Transverse colon (tissue), 4 donors: ENCODE measurements around the gene FMNL2. TPM values are rescaled to one million over a fixed set of nuclear protein-coding genes. Genes with fewer than 3 reads are reported as not detected.

Experiments
- DNase-seq: peaks from one replicate; pipeline ENCODE4 v3.0.0-alpha.2; 2019
- H3K27ac ChIP-seq, 4 donors: fragments of 200-600 bp; sonication (generic); 2 replicates each; pipeline ENCODE4 v1.5.1; 2016 to 2018; ENCODE audit warnings: inconsistent platforms in 4 of 4
- H3K27me3 ChIP-seq: fragments of 200-600 bp; sonication (generic); 2 replicates; pipeline ENCODE4 v1.5.1; 2017; ENCODE audit warnings: inconsistent platforms
- H3K36me3 ChIP-seq, 4 donors: fragments of 200-600 bp; sonication (generic); 2 replicates each; pipeline ENCODE4 v1.5.1; 2017 to 2019; ENCODE audit warnings: inconsistent platforms in 4 of 4
- H3K4me1 ChIP-seq, 4 donors: fragments of 200-600 bp; sonication (generic); 2 replicates each; pipeline ENCODE4 v1.5.1; 2017 to 2020; ENCODE audit warnings: inconsistent platforms in 4 of 4
- H3K4me3 ChIP-seq, 4 donors: fragments of 200-600 bp; sonication (generic); 1 replicate in 1 of 4; 2 replicates in 3 of 4; pipeline versions ENCODE4 v1.5.1 to v1.6.1; 2017 to 2019; ENCODE audit warnings: inconsistent platforms in 4 of 4
- H3K9me3 ChIP-seq, 2 donors: fragments of 200-600 bp; sonication (generic); 2 replicates each; pipeline ENCODE4 v1.5.1; 2017 to 2019; ENCODE audit warnings: inconsistent platforms in 2 of 2
- EP300 ChIP-seq: sonication (generic); formaldehyde crosslinking; IDR thresholded peaks from one replicate; pipeline ENCODE4 v1.6.1; 2017; ENCODE audit warnings: antibody characterized with exemption, low read depth
- POLR2A ChIP-seq: fragments of 450-650 bp; IDR thresholded peaks from one replicate; pipeline ENCODE4 v1.6.1; 2016; ENCODE audit warnings: antibody characterized with exemption, mild to moderate bottlenecking, moderate library complexity
- POLR2AphosphoS5 ChIP-seq, 3 donors: sonication (generic); formaldehyde crosslinking; IDR thresholded peaks; one replicate each; pipeline ENCODE4 v1.6.1; 2016; ENCODE audit warnings: antibody characterized with exemption in 3 of 3
- WGBS, 2 donors: methylation state at CpG; one replicate each; pipeline ENCODE4 v1.1.5; 2018; ENCODE audit warnings: low coverage in 1 of 2; 5-methylcytosine and 5-hydroxymethylcytosine counted together
- in situ Hi-C, 4 donors: fragments of 200-750 bp; cut with MboI; loops; one replicate each; pipeline versions ENCODE4 v1.15.0 to v1.15.1; 2017; ENCODE audit warnings: low sequenced_read_pairs in 3 of 4, low pct_ligation_motif_present in 1 of 4, low pct_unique_long_range_greater_than_20kb in 1 of 4
- intact Hi-C: fragments of 100-400 bp; cut with DNase I; formaldehyde crosslinking; loops from one replicate; pipeline ENCODE4 v1.15.1; 2023; ENCODE audit warnings: low total_unique reads
- total RNA-seq, 4 donors: library from RNA; depleted of rRNA; stranded (reverse); fragments of >200 nt; gene quantifications; one replicate each; pipeline ENCODE4 v1.1.0, GENCODE V29; 2016
- TF ChIP-seq, protein P1 (sequence below), 5 experiments: fragments of 200-600 bp in 3 of 5; fragments of 450-650 bp in 2 of 5; sonication (generic) in 3 of 5; IDR thresholded peaks; 1 replicate in 2 of 5; 2 replicates in 3 of 5; pipeline ENCODE4 v1.5.1; 2016 to 2017; ENCODE audit warnings: antibody characterized with exemption in 5 of 5, inconsistent platforms in 3 of 5, mild to moderate bottlenecking in 2 of 5, moderate library complexity in 1 of 5

Gene FMNL2
- total RNA-seq, 4 donors from 2014 or later, result 9.2 to 31.4 (median 23.9) TPM

DNA sequence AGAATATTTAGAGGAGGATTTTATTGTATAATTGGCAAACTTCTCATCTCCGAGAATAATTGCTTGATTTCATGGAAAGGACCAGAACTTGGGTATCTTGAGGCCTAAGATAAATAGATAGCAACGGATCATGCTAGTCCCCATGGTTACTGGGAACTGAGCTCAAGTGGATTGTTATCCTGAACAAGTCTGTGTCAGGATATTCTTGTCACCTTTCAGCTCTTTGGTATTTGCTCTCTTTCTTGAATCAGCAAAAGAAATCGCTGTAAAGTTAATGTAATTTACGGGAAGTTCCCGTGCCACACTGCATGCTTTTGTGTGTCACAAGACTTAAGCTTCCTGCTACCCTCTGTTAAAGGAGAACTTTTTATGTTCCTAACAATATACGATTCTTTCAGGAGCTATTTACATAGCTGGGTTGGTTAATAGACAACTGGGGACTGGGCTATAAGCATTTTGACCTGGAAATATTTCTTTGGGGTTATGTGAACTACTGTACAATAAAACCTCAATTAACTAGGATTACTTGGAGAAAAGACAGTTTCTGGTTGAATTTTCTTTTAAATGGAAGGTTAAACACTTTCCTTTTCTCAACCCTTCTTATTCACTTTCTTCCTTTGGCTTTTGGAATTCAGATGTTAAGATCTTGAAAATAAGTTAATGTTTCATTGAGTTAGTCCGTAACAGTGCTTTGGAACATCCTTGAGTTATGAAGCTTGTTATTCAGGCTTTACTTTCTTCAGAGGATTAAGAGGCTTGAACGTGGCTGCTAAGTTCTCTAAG, 151.2 kb downstream of the FMNL2 start:
- Histone ChIP-seq H3K9me3 (no peaks in the 10 kb centered on the region), H3K27me3 (no peaks in the 10 kb centered on the region), H3K36me3 (no peaks in the 10 kb centered on the region), H3K27ac (peak overlapping the region; percentile 71 to 79 (median 76)), H3K4me1 (peaks cover 7 to 57% (median 33%) of the 10 kb centered on the region in 4 donors), H3K4me3 (peak overlapping the region in 1 of 4 donors; percentile 7)
- in situ Hi-C loops (no loop called here), intact Hi-C loops (no loop called here)
- TF ChIP-seq EP300 (no peak), POLR2AphosphoS5 (IDR thresholded peaks at IDR 0.05) (peak in 2 of 3 donors; percentile 19 to 48)
- TF ChIP-seq, protein P1, sequence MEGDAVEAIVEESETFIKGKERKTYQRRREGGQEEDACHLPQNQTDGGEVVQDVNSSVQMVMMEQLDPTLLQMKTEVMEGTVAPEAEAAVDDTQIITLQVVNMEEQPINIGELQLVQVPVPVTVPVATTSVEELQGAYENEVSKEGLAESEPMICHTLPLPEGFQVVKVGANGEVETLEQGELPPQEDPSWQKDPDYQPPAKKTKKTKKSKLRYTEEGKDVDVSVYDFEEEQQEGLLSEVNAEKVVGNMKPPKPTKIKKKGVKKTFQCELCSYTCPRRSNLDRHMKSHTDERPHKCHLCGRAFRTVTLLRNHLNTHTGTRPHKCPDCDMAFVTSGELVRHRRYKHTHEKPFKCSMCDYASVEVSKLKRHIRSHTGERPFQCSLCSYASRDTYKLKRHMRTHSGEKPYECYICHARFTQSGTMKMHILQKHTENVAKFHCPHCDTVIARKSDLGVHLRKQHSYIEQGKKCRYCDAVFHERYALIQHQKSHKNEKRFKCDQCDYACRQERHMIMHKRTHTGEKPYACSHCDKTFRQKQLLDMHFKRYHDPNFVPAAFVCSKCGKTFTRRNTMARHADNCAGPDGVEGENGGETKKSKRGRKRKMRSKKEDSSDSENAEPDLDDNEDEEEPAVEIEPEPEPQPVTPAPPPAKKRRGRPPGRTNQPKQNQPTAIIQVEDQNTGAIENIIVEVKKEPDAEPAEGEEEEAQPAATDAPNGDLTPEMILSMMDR (IDR thresholded peaks at IDR 0.05), result no peak
- DNase-seq, result peak; percentile 42
- WGBS, 2 donors, result 35 to 41% methylated on average over 7 to 8 of the region's 8 CpGs

DNA sequence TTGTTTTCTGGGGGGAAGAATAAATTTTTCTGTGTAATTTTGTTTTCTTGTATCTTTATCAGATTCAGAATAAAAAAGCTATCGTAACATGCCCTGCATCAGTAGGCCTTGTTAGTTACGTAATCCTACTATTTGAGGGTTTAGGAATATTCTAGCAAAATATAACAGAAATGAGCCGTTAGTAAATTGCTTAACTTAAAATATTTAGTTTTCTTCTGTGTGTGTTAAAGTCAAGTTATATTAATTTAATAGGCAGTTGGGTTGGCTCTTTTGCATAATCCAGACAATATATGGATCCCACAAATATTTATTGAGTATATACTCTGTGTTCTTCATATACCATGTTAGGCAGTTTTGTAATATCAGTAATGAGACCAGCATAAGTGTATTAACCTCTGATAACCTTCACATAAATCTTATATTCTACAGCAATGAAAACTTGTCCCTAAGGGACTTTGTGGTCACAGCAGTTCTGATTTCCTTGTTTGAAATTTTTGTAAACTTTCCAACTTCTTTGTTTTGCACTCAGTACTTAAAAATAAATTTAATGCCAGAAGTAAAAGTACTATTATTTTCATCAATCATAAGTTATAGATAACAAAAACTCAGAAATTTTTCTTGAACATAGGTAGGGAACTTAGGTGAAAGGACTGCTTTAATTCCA, 151.9 kb downstream of the FMNL2 start:
- H3K4me1 ChIP-seq, result peaks cover 8 to 57% (median 32%) of the 10 kb centered on the region in 4 donors
- H3K4me3 ChIP-seq, result no peak overlapping the region
- DNase-seq, result no peak
- no peak for TF ChIP-seq EP300
- no peak for TF ChIP-seq POLR2AphosphoS5 (IDR thresholded peaks at IDR 0.05)
- TF ChIP-seq POLR2A, result no peak
- TF ChIP-seq, protein P1 (IDR thresholded peaks at IDR 0.05), result no peak
- H3K9me3 ChIP-seq, result no peaks in the 10 kb centered on the region
- H3K36me3 ChIP-seq, result no peaks in the 10 kb centered on the region
- H3K27me3 ChIP-seq, result no peaks in the 10 kb centered on the region
- WGBS, 2 donors, result 73 to 75% methylated on average over 3 of the region's 3 CpGs
- peak overlapping the region; percentile 71 to 79 (median 76) for H3K27ac ChIP-seq
- in situ Hi-C loops, result no loop called here
- intact Hi-C loops, result no loop called here

DNA sequence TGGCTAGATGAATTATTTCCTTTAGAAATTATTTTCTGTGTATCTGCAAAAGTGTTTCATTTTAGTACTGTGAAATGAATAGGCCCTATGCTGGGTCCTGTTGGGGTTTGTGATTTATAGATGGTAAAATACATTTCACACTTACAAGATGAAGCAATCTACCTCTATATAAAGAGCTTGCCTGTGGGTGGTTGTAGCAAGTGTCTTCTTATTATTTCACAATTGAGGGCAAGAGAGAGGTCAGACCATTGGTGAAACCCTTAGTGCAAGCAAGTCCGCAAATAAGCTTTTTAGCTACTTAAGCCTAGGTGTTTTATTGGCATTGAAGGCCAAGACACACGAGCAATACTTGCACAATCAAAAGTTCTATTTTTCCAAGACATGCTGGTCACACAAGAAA, 153.1 kb downstream of the FMNL2 start:
- Histone ChIP-seq H3K27ac (no peak overlapping the region), H3K27me3 (no peaks in the 10 kb centered on the region), H3K4me1 (peaks cover 8 to 50% (median 26%) of the 10 kb centered on the region in 4 donors), H3K4me3 (no peak overlapping the region), H3K36me3 (no peaks in the 10 kb centered on the region), H3K9me3 (no peaks in the 10 kb centered on the region)
- no peak for DNase-seq
- TF ChIP-seq POLR2AphosphoS5 (IDR thresholded peaks at IDR 0.05) (no peak), EP300 (no peak), POLR2A (no peak)
- TF ChIP-seq, protein P1 (IDR thresholded peaks at IDR 0.05), result no peak
- intact Hi-C loops (no loop called here), in situ Hi-C loops (no loop called here)
- WGBS, 2 donors, result 76 to 90% methylated on average over 2 of the region's 2 CpGs

DNA sequence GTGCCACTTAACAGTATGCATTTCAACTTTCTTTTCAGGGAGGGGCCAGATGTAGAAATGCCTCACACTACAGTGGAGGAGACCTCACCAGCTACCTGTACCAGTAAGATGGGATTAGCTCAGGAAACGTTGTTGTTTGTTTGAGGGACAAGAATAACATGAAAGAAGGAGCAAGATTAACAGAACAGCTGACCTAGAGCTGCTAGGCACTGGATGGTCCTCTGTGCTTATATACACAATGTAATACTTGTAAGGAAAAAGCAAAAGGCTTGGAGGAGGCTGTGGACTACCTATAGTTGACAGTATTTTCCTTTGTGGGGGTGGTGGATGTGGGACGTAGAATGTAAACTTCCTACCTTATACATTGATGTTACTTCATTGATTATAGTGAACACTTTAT, 154.4 kb downstream of the FMNL2 start:
- Histone ChIP-seq H3K9me3 (no peaks in the 10 kb centered on the region), H3K4me1 (peaks cover 8 to 50% (median 23%) of the 10 kb centered on the region in 4 donors), H3K4me3 (no peak overlapping the region), H3K27me3 (no peaks in the 10 kb centered on the region), H3K36me3 (no peaks in the 10 kb centered on the region), H3K27ac (no peak overlapping the region)
- TF ChIP-seq POLR2AphosphoS5 (IDR thresholded peaks at IDR 0.05), result no peak
- TF ChIP-seq EP300, result no peak
- TF ChIP-seq, protein P1 (IDR thresholded peaks at IDR 0.05), result no peak
- no peak for TF ChIP-seq POLR2A
- WGBS, 2 donors, result 40 to 60% methylated on average over 1 to 2 of the region's 2 CpGs
- in situ Hi-C loops (no loop called here), intact Hi-C loops (no loop called here)
- no peak for DNase-seq
